Suprapubic skin (tissue), 4 donors: ENCODE data around the gene BNC2.

Experiments used
- CTCF ChIP-seq, 2 donors: fragments of 200-600 bp in 1 of 2; fragments of 450-650 bp in 1 of 2; sonication (generic) in 1 of 2; IDR thresholded peaks; one replicate each; pipeline ENCODE4 v1.5.1; 2016 to 2019; ENCODE audit warnings: antibody characterized with exemption in 2 of 2, mild to moderate bottlenecking in 1 of 2, moderate library complexity in 1 of 2
- POLR2A ChIP-seq, 2 donors: fragments of 450-650 bp; IDR thresholded peaks; one replicate each; pipeline ENCODE4 v1.6.1; 2017; ENCODE audit warnings: antibody characterized with exemption in 2 of 2, mild to moderate bottlenecking in 2 of 2, moderate library complexity in 2 of 2
- POLR2AphosphoS5 ChIP-seq, 3 donors: sonication (generic); formaldehyde crosslinking; IDR thresholded peaks; one replicate each; pipeline ENCODE4 v1.6.1; 2017; ENCODE audit warnings: antibody characterized with exemption in 3 of 3

- TF ChIP-seq POLR2AphosphoS5 (IDR thresholded peaks at IDR 0.05) (no peak), CTCF (IDR thresholded peaks at IDR 0.05) (no peak), POLR2A (IDR thresholded peaks at IDR 0.05) (no peak)
Measured at GRCh38 chr9:16401701-16402100, 468.8 kb downstream of the BNC2 start.
